HCT116 (cell line): ENCODE data around the gene NDC1. TPM values are rescaled to one million over a fixed set of nuclear protein-coding genes. Genes with fewer than 3 reads are reported as not detected.

Experiments
- ATAC-seq: fragments of 200-7000 bp; cut with Tn5 transposase; 2 replicates; pipeline ENCODE4 v1.9.1; 2020; ENCODE audit warnings: mild to moderate bottlenecking, moderate library complexity
- BruUV-seq: library from RNA; stranded (reverse); fragments of 400-500 nt; replicated peaks from 2 replicates; lab custom pipeline; 2021; lab: Mats Ljungman, UMichigan
- CTCF ChIA-PET: fragments of 300-600 bp; sonication (Branson Sonifier 250); formaldehyde crosslinking; loops from one replicate; lab custom pipeline; 2021; ENCODE audit warnings: antibody characterized with exemption; lab: Charles Lee
- POLR2A ChIA-PET: fragments of 300-600, 350-600 bp; sonication (Branson Sonifier 250); formaldehyde crosslinking; loops from one replicate; lab custom pipeline; 2021; ENCODE audit warnings: antibody characterized with exemption; lab: Charles Lee
- RAD21 ChIA-PET, 2 experiments: fragments of 300-600 bp; sonication (Branson Sonifier 250); formaldehyde crosslinking; loops; one replicate each; lab custom pipeline; 2023; ENCODE audit warnings: low total read pairs in 2 of 2; ENCODE audit not compliant: uncharacterized antibody in 2 of 2, unreplicated experiment in 2 of 2, low non-redundant PET in 1 of 2; lab: Charles Lee
- DNase-seq: peaks from one replicate; pipeline ENCODE4 v3.0.0-alpha.2; 2010; ENCODE audit warnings: low read depth, low spot score
- H2AFZ ChIP-seq: fragments of 200-600 bp; shearing (Covaris generic), sonication (generic); 2 replicates; pipeline ENCODE4 v1.6.1; 2017; ENCODE audit warnings: low read depth, mixed run types, mixed read lengths, antibody characterized with exemption, low read length; ENCODE audit not compliant: poor library complexity, severe bottlenecking
- H3K27ac ChIP-seq: 2 replicates; pipeline ENCODE4 v1.5.1; 2012; ENCODE audit warnings: low read depth, low read length
- H3K27me3 ChIP-seq: fragments of 200-600 bp; sonication (generic); 2 replicates; pipeline ENCODE4 v1.6.1; 2016; ENCODE audit warnings: mixed run types, low read length, mixed read lengths; ENCODE audit not compliant: insufficient read depth
- H3K36me3 ChIP-seq, 2 experiments: fragments of 200-500 bp in 1 of 2; fragments of 200-600 bp in 1 of 2; sonication (Bioruptor generic) in 1 of 2; sonication (generic) in 1 of 2; 2 replicates each; pipeline versions ENCODE4 v1.5.1 to v1.6.1; 2014 to 2016; ENCODE audit warnings: low read length in 2 of 2, inconsistent platforms in 1 of 2, mixed read lengths in 1 of 2, mixed run types in 1 of 2; ENCODE audit not compliant: insufficient read depth in 2 of 2, control insufficient read depth in 1 of 2
- H3K4me1 ChIP-seq, 2 experiments: fragments of 200-600 bp in 1 of 2; sonication (generic) in 1 of 2; 2 replicates each; pipeline versions ENCODE4 v1.5.1 to v1.6.1; 2012 to 2017; ENCODE audit warnings: low read length in 2 of 2, inconsistent platforms in 1 of 2, mild to moderate bottlenecking in 1 of 2, mixed read lengths in 1 of 2, mixed run types in 1 of 2, moderate library complexity in 1 of 2; ENCODE audit not compliant: insufficient read depth in 2 of 2, control insufficient read depth in 1 of 2
- H3K4me2 ChIP-seq: fragments of 200-600 bp; sonication (generic); 2 replicates; pipeline ENCODE4 v1.6.1; 2017; ENCODE audit warnings: mixed run types, low read length, mixed read lengths
- H3K4me3 ChIP-seq, 2 experiments: fragments of 200-600 bp in 1 of 2; sonication (generic) in 1 of 2; replicated peaks in 1 of 2; 2 replicates each; pipeline ENCODE4 v1.5.1; 2011 to 2016; ENCODE audit warnings: low read length in 2 of 2, control low read depth in 1 of 2, low read depth in 1 of 2, mild to moderate bottlenecking in 1 of 2, mixed read lengths in 1 of 2, mixed run types in 1 of 2
- H3K79me2 ChIP-seq: fragments of 200-600 bp; sonication (generic); 2 replicates; pipeline ENCODE4 v1.6.1; 2017; ENCODE audit warnings: mild to moderate bottlenecking, mixed run types, low read length, moderate library complexity, mixed read lengths; ENCODE audit not compliant: insufficient read depth
- H3K9ac ChIP-seq: fragments of 200-600 bp; sonication (generic); 2 replicates; pipeline ENCODE4 v1.6.1; 2016; ENCODE audit warnings: low read length, mixed read lengths
- H3K9me2 ChIP-seq: fragments of 200-600 bp; sonication (generic), shearing (Covaris generic); 2 replicates; pipeline ENCODE4 v1.6.1; 2017; ENCODE audit warnings: mixed run types, mild to moderate bottlenecking, moderate library complexity; ENCODE audit not compliant: insufficient read depth
- H3K9me3 ChIP-seq, 2 experiments: fragments of 200-500 bp in 1 of 2; fragments of 200-600 bp in 1 of 2; sonication (Bioruptor generic) in 1 of 2; sonication (generic) in 1 of 2; 2 replicates each; pipeline ENCODE4 v1.6.1; 2014 to 2017; ENCODE audit warnings: low read length in 2 of 2, mixed read lengths in 2 of 2, inconsistent platforms in 1 of 2, low read depth in 1 of 2, mild to moderate bottlenecking in 1 of 2, mixed run types in 1 of 2, moderate library complexity in 1 of 2; ENCODE audit not compliant: control insufficient read depth in 1 of 2, insufficient read depth in 1 of 2
- H4K20me1 ChIP-seq: fragments of 200-600 bp; sonication (generic), shearing (Covaris generic); 2 replicates; pipeline ENCODE4 v1.6.1; 2017; ENCODE audit warnings: mixed run types, mild to moderate bottlenecking, moderate library complexity; ENCODE audit not compliant: insufficient read depth
- CBX3 ChIP-seq: IDR thresholded peaks from 2 replicates; pipeline ENCODE4 v1.6.1; 2012; ENCODE audit warnings: low read depth
- CEBPB ChIP-seq: IDR thresholded peaks from 2 replicates; pipeline ENCODE4 v1.6.1; 2012; ENCODE audit warnings: low read depth
- EGR1 ChIP-seq: IDR thresholded peaks from 2 replicates; pipeline ENCODE4 v1.6.1; 2012; ENCODE audit warnings: low read depth
- ELF1 ChIP-seq: IDR thresholded peaks from 2 replicates; pipeline ENCODE4 v1.6.1; 2012; ENCODE audit warnings: low read depth, borderline replicate concordance
- EZH2 ChIP-seq: fragments of 200-600 bp; sonication (generic); IDR thresholded peaks from 2 replicates; pipeline ENCODE4 v1.6.1; 2017; ENCODE audit warnings: antibody characterized with exemption, mixed run types
- EZH2phosphoT487 ChIP-seq: fragments of 200-600 bp; IDR thresholded peaks from 2 replicates; pipeline ENCODE4 v1.6.1; 2018; ENCODE audit warnings: antibody characterized with exemption, borderline replicate concordance
- POLR2AphosphoS5 ChIP-seq: IDR thresholded peaks from 2 replicates; pipeline ENCODE4 v1.6.1; 2011; ENCODE audit warnings: mild to moderate bottlenecking, low read depth, low read length, moderate library complexity
- RAD21 ChIP-seq: IDR thresholded peaks from 2 replicates; pipeline ENCODE4 v1.6.1; 2012; ENCODE audit warnings: low read depth, mild to moderate bottlenecking
- SIN3A ChIP-seq: IDR thresholded peaks from 2 replicates; pipeline ENCODE4 v1.6.1; 2012; ENCODE audit warnings: low read depth
- TCF7L2 ChIP-seq: IDR thresholded peaks from 2 replicates; pipeline ENCODE4 v1.7.0; 2011; ENCODE audit warnings: borderline replicate concordance, inconsistent platforms; ENCODE audit not compliant: insufficient read depth, insufficient read length; ENCODE audit errors: extremely low read depth
- intact Hi-C: fragments of 100-400 bp; cut with micrococcal nuclease; formaldehyde crosslinking; loops from 2 replicates; pipeline ENCODE4 v1.10.0; 2022
- total RNA-seq: library from RNA; stranded (reverse); gene quantifications from one replicate; pipeline ENCODE4 v1.2.1, GENCODE V29; 2021; ENCODE audit not compliant: unreplicated experiment
- TF ChIP-seq, protein P1 (sequence below): IDR thresholded peaks from 2 replicates; pipeline ENCODE4 v1.6.1; 2011; ENCODE audit warnings: mild to moderate bottlenecking, low read length, moderate library complexity; ENCODE audit not compliant: insufficient replicate concordance; ENCODE audit errors: extremely low read depth

The NDC1 gene
- total RNA-seq, 1 experiment from 2014 or later = 54.7 TPM

DNA sequence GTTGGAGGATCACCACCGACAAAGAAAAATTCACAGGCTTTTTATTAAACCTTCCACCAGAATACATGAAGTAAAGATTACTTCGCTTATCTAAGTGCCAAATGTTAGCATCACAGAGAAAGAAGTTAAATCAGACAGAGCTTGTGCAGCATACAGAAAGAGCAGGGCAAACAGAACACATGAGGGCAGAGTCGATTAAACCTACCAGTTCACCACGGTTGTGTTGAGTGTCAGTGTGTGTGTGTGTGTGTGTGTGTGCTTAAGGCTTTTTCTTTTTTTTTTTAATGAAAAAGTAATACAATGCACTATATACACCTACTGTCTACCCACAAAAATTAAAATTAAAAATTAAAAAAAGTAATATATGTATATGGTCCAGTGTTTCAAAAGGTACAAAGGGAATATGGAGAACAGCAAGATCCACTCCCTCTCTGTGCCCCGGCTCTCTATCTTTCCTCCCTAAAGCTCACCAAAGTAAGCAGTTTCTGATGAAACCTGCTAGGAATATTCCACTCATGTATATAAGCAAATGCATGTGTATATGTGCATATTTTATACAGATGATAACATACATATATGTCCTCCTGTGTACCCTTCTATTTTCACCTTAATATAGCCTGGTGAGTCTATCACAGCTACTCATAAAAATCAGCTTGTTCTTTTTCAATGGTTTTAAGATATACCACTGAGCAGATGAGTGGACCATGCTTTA is 33.8 kb upstream of the NDC1 start:
- Histone ChIP-seq H3K79me2 (no peaks in the 10 kb centered on the region), H4K20me1 (no peaks in the 10 kb centered on the region), H3K4me2 (no peak overlapping the region), H3K9ac (no peak overlapping the region), H3K27me3 (no peaks in the 10 kb centered on the region), H2AFZ (no peak overlapping the region), H3K27ac (no peak overlapping the region), H3K9me3 (no peaks in the 10 kb centered on the region), H3K36me3 (peaks cover 4 to 5% of the 10 kb centered on the region in 2 experiments; a peak in 2 of 4 replicates), H3K4me1 (no peaks in the 10 kb centered on the region), H3K9me2 (no peaks in the 10 kb centered on the region), H3K4me3 (no peak overlapping the region)
- intact Hi-C loops = no loop called here
- ChIA-PET CTCF (interaction anchor here (2.1 to 2.3 kb wide), 2 partner anchors 11 to 87 kb away, joined by 7 to 12 read pairs; no protein-coding TSS in a partner anchor), POLR2A (interaction anchor here (1.3 kb wide), 1 partner anchor 11 kb away, joined by 3 read pairs; no protein-coding TSS in a partner anchor), RAD21 (no interaction called here)
- DNase-seq = no peak
- BruUV-seq = no TSS peak
- no peak for TF ChIP-seq RAD21
- no peak for TF ChIP-seq CBX3
- no peak for TF ChIP-seq CEBPB
- no peak for TF ChIP-seq EZH2phosphoT487
- TF ChIP-seq EGR1 = no peak
- TF ChIP-seq POLR2AphosphoS5 = no peak
- TF ChIP-seq EZH2 = no peak
- no peak for TF ChIP-seq ELF1
- TF ChIP-seq, protein P1, sequence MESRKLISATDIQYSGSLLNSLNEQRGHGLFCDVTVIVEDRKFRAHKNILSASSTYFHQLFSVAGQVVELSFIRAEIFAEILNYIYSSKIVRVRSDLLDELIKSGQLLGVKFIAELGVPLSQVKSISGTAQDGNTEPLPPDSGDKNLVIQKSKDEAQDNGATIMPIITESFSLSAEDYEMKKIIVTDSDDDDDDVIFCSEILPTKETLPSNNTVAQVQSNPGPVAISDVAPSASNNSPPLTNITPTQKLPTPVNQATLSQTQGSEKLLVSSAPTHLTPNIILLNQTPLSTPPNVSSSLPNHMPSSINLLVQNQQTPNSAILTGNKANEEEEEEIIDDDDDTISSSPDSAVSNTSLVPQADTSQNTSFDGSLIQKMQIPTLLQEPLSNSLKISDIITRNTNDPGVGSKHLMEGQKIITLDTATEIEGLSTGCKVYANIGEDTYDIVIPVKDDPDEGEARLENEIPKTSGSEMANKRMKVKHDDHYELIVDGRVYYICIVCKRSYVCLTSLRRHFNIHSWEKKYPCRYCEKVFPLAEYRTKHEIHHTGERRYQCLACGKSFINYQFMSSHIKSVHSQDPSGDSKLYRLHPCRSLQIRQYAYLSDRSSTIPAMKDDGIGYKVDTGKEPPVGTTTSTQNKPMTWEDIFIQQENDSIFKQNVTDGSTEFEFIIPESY = no peak
- TF ChIP-seq TCF7L2 = no peak
- no peak for TF ChIP-seq SIN3A
- ATAC-seq = no peak
